ENCODE results near the gene PLXNA2.

PLXNA2 gene

DNA sequence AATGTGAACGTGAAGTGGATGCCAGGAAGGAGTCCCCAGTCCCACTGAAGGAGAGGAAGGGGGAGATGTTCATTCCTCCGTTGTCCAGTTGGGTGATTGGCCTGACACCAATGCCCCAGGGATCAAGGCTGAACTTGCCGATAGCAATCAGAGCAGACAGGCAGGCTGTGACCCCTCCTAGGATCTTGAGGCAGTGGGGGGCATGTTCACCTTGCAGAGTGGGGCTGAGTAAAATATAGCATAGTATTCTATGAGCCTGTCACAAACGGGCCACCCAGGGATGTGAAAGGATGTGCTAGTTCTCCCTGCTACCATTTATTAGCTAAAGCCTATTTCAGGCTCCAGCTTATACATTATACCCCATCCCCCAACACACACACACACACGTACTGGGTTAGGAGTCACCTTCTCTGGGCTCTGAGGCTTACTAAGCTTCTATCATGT is 252.6 kb downstream of the PLXNA2 start:
- DNase-seq (ENCODE audit: low spot score), result no peak

DNA sequence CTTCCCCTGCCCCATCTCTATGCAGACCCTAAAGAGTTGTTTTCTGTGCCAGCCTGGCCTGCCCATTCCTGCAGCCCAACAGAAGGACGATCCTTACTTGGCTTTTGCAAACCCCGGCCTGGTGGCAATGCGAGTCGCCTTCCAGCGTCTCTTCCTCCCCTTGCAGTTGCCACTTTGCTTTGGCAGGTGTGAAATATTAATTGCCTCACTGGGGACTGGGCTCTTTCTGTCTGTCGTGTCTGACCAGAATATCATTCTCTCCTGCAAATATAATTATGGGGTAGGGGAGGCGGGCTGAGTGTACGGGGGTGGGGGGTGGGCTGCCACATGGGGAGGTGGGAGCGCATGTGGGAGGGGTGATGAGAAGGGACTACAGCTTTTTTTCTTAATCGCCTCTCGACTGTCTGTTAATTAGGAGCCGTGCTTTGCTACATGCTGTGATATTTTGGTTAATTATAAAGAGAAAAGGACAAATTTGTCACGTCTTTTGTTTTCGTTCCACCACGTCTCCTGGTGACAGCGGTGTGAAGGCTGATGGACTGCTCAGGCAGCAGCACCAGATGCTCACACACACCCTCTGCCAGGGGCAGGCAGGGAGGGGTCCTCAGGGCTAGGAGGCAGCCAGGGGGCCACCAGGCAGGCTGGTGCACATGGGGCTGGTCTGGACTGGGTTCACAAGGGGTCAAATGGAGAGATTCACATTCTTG is 253.2 kb downstream of the PLXNA2 start:
- DNase-seq (ENCODE audit: low spot score), result no peak

GRCh38 chr1:207990455-207990854 is 253.7 kb downstream of the PLXNA2 start:
- no peak for DNase-seq (ENCODE audit: low spot score)

GRCh38 chr1:207988326-207989165 is 255.6 kb downstream of the PLXNA2 start:
- no peak for DNase-seq (ENCODE audit: low spot score)

GRCh38 chr1:207987164-207987563 is 257.0 kb downstream of the PLXNA2 start:
- no peak for DNase-seq (ENCODE audit: low spot score)

GRCh38 chr1:207985996-207986395 is 258.2 kb downstream of the PLXNA2 start:
- no peak for DNase-seq (ENCODE audit: low spot score)

DNA sequence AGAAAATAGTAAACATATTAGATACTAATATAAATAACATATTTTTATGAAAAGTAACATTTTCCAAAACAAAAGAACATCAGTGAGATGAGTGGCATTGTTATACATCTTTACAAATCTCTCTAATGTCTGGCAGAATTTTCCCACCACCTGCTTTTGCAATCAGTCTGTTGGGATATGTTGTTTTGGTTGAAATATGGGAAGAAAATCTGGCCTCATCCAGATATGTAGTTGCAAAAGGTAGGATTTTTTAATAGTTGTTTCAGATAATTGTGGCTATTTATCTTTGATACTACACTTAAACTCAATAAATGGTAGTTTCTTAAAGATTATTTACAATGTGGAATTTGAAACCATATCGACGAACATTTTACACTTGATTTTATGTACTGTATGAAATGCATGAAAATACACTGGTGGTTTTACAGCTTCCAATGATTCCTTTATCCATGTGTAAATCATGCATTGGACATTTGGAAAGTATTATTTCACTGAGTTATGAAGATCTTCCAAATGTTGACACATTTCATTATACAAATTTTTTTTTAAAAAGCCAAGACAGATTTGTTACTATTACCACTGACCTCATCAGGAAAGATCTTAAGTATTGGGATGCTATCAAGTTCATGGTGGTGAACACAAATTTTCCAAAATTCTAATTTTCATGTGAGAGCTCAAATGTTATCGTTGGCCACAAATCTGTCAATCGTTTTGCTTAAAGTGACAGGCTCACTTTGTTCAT is 259.2 kb downstream of the PLXNA2 start:
- no peak for DNase-seq (ENCODE audit: low spot score)

- DNase-seq (ENCODE audit: low spot score), result no peak
Measured at GRCh38 chr1:207983044-207983635, 261.0 kb downstream of the PLXNA2 start.

GRCh38 chr1:207981976-207982375 is 262.2 kb downstream of the PLXNA2 start:
- no peak for DNase-seq (ENCODE audit: low spot score)

DNA sequence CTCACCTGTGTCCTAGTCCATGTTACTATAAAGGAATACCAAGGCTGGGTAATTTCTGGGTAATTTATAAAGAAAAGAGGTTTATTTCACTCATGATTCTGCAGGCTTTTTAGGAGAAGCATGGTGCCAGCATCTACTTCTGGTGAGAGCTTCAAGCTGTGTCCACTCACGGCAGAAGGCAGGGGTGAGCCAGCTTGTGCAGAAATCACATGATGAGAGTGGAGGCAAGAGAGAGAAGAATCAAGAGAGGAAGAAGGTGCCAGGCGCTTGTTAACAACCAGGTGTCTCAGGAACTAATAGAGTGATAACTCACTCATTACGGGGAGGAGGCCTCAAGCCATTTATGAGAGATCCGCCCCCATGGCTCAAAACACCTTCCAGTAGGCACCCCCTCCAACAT is 265.7 kb downstream of the PLXNA2 start:
- DNase-seq (ENCODE audit: low spot score), result no peak

GRCh38 chr1:207977876-207978275 is 266.3 kb downstream of the PLXNA2 start:
- no peak for DNase-seq (ENCODE audit: low spot score)

GRCh38 chr1:207973898-207974568 is 270.2 kb downstream of the PLXNA2 start:
- no peak for DNase-seq (ENCODE audit: low spot score)

DNA sequence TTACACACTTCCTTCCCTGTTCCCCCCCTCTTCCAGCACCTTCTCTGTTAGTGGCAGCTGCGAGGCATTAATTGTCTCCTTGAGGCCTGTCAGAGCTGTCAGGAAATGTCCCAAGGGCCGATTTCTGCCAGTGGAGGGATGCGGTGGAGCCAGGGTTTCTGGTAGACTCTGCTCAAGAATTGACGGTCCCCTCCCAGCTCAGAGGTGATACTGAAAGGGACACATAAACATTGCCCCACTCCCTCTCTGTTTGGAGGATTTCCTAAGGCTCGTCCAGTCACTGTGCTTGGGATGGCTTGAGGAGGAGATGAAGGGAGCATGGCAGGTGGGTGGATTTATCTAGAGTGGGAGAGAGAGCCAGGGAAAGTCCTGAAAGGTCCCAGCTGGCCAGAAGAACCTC is 271.8 kb downstream of the PLXNA2 start:
- DNase-seq (ENCODE audit: low spot score), result no peak

Data from putamen (tissue), 1 donor.